ENCODE data around the gene SLC12A5. TPM values are rescaled to one million over a fixed set of nuclear protein-coding genes. Genes with fewer than 3 reads are reported as not detected.
"Not testable (repeated sequence)": the region's sequence is repeated elsewhere in the genome, so short reads cannot be mapped to it uniquely, and the experiment has no call there.

Gene SLC12A5
- total RNA-seq (ENCODE audit: low replicate concordance): 3.1 and 5.1 TPM in 2 replicates
- long read RNA-seq: 0 reads

GRCh38 chr20:46028772-46029371 is at the start of gene SLC12A5:
TSS of gene SLC12A5 (plus strand) at chr20:46029215. CDS start at chr20:46029345, 130 bp downstream.
- no peak for DNase-seq (ENCODE audit: extremely low spot score, unreplicated experiment)
- Mint-ChIP-seq H3K36me3 (no peaks in the 10 kb centered on the region), H3K4me1 (ENCODE audit: unreplicated experiment) (no peaks in the 10 kb centered on the region), H3K4me3 (no peak within 1 kb of the TSS), H3K9me3 (no peaks in the 10 kb centered on the region), H3K27ac (no peak within 1 kb of the TSS), H3K27me3 (peaks cover 90% of the 10 kb centered on the region)
- TF ChIP-seq CTCF (conservative IDR thresholded peaks at IDR 0.05): no peak

GRCh38 chr20:45981261-45981660 is 47.8 kb upstream of the SLC12A5 start:
- H3K27me3 Mint-ChIP-seq: peaks cover 24% of the 10 kb centered on the region
- DNase-seq (ENCODE audit: extremely low spot score, unreplicated experiment): no peak
- H3K9me3 Mint-ChIP-seq: no peaks in the 10 kb centered on the region
- H3K4me3 Mint-ChIP-seq: no peak overlapping the region
- no peak overlapping the region for H3K27ac Mint-ChIP-seq
- no peaks in the 10 kb centered on the region for H3K36me3 Mint-ChIP-seq
- TF ChIP-seq CTCF (conservative IDR thresholded peaks at IDR 0.05): no peak
- no peaks in the 10 kb centered on the region for H3K4me1 Mint-ChIP-seq (ENCODE audit: unreplicated experiment)

GRCh38 chr20:45983279-45983743 is 45.7 kb upstream of the SLC12A5 start:
- H3K9me3 Mint-ChIP-seq: no peaks in the 10 kb centered on the region
- TF ChIP-seq CTCF (conservative IDR thresholded peaks at IDR 0.05): no peak

DNA sequence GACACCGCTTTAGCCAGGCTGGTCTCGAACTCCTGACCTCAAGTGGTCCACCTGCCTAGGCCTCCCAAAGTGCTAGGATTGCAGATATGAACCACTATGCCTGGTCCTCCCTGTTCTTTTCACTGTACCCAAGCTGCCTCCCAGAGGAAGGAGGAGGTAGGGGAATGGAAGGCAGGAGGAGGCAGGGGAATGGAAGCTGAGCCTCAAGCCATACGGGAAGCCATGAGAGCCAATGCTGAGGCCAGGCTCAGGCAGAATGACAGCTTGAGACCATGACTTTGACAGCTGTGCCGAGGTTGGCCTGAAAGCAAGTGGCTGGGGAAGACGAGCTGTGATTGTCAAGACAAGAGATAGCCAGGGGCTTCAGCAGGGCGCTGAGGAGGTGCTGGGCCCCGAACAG is 43.4 kb upstream of the SLC12A5 start:
- Mint-ChIP-seq H3K27ac (no peak overlapping the region), H3K9me3 (no peaks in the 10 kb centered on the region), H3K27me3 (peaks cover 8% of the 10 kb centered on the region), H3K36me3 (no peaks in the 10 kb centered on the region), H3K4me3 (no peak overlapping the region), H3K4me1 (ENCODE audit: unreplicated experiment) (no peaks in the 10 kb centered on the region)
- DNase-seq (ENCODE audit: extremely low spot score, unreplicated experiment): no peak
- TF ChIP-seq CTCF (conservative IDR thresholded peaks at IDR 0.05): no peak

More at GRCh38 chr20:45983279-45983743, 45.7 kb upstream of the SLC12A5 start:
- Mint-ChIP-seq H3K36me3 (no peaks in the 10 kb centered on the region), H3K27me3 (peaks cover 20% of the 10 kb centered on the region), H3K4me1 (ENCODE audit: unreplicated experiment) (no peaks in the 10 kb centered on the region), H3K27ac (no peak overlapping the region), H3K4me3 (no peak overlapping the region)
- no peak for DNase-seq (ENCODE audit: extremely low spot score, unreplicated experiment)

- Mint-ChIP-seq H3K27ac (no peak overlapping the region), H3K9me3 (no peaks in the 10 kb centered on the region), H3K27me3 (peaks cover 8% of the 10 kb centered on the region), H3K4me3 (no peak overlapping the region), H3K36me3 (no peaks in the 10 kb centered on the region), H3K4me1 (ENCODE audit: unreplicated experiment) (no peaks in the 10 kb centered on the region)
- DNase-seq (ENCODE audit: extremely low spot score, unreplicated experiment): peak; percentile 85
- peak; percentile 91 for TF ChIP-seq CTCF (conservative IDR thresholded peaks at IDR 0.05)
Measured at GRCh38 chr20:45987108-45987780, 41.8 kb upstream of the SLC12A5 start.

DNA sequence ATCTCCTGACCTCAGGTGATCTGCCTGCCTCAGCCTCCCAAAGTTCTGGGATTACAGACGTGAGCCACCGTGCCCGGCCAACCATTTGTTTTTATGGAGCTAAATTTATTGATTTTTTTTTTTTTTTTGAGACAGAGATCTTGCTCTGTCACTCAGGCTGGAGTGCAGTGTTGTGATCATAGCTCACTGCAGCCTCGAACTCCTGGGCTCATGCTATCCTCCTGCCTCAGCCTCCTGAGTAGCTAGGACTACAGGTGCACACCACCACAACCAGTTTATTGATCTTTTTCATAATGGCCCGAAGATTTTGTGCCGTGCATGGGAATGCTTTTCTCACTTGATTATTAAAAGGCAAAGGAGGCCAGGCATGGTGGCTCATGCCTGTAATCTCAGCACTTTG is 40.2 kb upstream of the SLC12A5 start:
- not testable (repeated sequence) for H3K9me3 Mint-ChIP-seq; H3K36me3 Mint-ChIP-seq; H3K27ac Mint-ChIP-seq; H3K4me1 Mint-ChIP-seq (ENCODE audit: unreplicated experiment); H3K4me3 Mint-ChIP-seq; DNase-seq (ENCODE audit: extremely low spot score, unreplicated experiment); H3K27me3 Mint-ChIP-seq
